ENCODE data around the gene PRX.
"Not testable (repeated sequence)": the region's sequence is repeated elsewhere in the genome, so short reads cannot be mapped to it uniquely, and the experiment has no call there.

DNA sequence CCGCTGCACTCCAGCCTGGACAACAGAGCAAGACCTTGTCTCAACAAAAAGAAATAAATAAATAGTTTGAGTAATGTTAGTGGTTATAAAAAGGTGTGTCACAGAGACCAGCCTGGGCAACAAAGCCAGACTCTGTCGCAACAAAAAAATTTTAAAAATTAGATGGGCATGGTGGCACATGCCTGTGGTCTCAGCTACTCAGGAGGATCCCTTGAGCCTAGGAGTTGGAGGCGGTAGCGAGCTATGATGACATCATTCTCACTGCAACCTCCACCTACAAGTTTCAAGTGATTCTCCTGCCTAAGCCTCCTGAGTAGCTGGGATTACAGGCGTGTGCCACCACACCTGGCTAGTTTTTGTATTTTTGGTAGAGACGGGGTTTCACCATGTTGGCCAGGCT is 40.8 kb upstream of the PRX start:
- not testable (repeated sequence) for TF ChIP-seq CTCF (IDR thresholded peaks at IDR 0.05); SIN3A (IDR thresholded peaks at IDR 0.05; ENCODE audit: borderline replicate concordance, insufficient read depth, low read depth, low read length); TCF7L2 (IDR thresholded peaks at IDR 0.05; ENCODE audit: low read depth, low read length)

Data from Panc1 (cell line).